ENCODE measurements around the gene IL17A. TPM values are rescaled to one million over a fixed set of nuclear protein-coding genes. Genes with fewer than 3 reads are reported as not detected.

IL17A gene
- not detected for total RNA-seq (2021; ENCODE audit: unreplicated experiment)
- polyA plus RNA-seq (2012; ENCODE audit: insufficient read length) = not detected
- not detected for Bru-seq, nascent RNA
- not detected for BruChase-seq, experiment 1, labeled RNA remaining after a 2-hour chase
- not detected for BruChase-seq, experiment 2, labeled RNA remaining after a 6-hour chase
- long read RNA-seq = 0 reads

DNA sequence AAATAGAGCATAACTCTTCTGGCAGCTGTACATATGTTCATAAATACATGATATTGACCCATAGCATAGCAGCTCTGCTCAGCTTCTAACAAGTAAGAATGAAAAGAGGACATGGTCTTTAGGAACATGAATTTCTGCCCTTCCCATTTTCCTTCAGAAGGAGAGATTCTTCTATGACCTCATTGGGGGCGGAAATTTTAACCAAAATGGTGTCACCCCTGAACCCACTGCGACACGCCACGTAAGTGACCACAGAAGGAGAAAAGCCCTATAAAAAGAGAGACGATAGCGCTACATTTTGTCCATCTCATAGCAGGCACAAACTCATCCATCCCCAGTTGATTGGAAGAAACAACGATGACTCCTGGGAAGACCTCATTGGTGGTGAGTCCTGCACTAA, at the start of gene IL17A:
IL17A (plus strand) TSS at position 301 of the 400 bp plus-strand sequence; CDS start at position 358, 57 bp downstream.
- no TSS peak for BruUV-seq (replicated peaks)
- DNase-seq (ENCODE audit: low read depth, low spot score) (no peak), ATAC-seq (no peak)
- TF ChIP-seq, protein P1, sequence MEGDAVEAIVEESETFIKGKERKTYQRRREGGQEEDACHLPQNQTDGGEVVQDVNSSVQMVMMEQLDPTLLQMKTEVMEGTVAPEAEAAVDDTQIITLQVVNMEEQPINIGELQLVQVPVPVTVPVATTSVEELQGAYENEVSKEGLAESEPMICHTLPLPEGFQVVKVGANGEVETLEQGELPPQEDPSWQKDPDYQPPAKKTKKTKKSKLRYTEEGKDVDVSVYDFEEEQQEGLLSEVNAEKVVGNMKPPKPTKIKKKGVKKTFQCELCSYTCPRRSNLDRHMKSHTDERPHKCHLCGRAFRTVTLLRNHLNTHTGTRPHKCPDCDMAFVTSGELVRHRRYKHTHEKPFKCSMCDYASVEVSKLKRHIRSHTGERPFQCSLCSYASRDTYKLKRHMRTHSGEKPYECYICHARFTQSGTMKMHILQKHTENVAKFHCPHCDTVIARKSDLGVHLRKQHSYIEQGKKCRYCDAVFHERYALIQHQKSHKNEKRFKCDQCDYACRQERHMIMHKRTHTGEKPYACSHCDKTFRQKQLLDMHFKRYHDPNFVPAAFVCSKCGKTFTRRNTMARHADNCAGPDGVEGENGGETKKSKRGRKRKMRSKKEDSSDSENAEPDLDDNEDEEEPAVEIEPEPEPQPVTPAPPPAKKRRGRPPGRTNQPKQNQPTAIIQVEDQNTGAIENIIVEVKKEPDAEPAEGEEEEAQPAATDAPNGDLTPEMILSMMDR (IDR thresholded peaks at IDR 0.05) = no peak
- TF ChIP-seq POLR2AphosphoS5 (IDR thresholded peaks at IDR 0.05; ENCODE audit: low read depth, low read length) (no peak), SIN3A (IDR thresholded peaks at IDR 0.05; ENCODE audit: borderline replicate concordance, insufficient read depth, low read depth, low read length) (no peak), TCF7L2 (IDR thresholded peaks at IDR 0.05; ENCODE audit: low read depth, low read length) (no peak)
- TF ChIP-seq, protein P2, sequence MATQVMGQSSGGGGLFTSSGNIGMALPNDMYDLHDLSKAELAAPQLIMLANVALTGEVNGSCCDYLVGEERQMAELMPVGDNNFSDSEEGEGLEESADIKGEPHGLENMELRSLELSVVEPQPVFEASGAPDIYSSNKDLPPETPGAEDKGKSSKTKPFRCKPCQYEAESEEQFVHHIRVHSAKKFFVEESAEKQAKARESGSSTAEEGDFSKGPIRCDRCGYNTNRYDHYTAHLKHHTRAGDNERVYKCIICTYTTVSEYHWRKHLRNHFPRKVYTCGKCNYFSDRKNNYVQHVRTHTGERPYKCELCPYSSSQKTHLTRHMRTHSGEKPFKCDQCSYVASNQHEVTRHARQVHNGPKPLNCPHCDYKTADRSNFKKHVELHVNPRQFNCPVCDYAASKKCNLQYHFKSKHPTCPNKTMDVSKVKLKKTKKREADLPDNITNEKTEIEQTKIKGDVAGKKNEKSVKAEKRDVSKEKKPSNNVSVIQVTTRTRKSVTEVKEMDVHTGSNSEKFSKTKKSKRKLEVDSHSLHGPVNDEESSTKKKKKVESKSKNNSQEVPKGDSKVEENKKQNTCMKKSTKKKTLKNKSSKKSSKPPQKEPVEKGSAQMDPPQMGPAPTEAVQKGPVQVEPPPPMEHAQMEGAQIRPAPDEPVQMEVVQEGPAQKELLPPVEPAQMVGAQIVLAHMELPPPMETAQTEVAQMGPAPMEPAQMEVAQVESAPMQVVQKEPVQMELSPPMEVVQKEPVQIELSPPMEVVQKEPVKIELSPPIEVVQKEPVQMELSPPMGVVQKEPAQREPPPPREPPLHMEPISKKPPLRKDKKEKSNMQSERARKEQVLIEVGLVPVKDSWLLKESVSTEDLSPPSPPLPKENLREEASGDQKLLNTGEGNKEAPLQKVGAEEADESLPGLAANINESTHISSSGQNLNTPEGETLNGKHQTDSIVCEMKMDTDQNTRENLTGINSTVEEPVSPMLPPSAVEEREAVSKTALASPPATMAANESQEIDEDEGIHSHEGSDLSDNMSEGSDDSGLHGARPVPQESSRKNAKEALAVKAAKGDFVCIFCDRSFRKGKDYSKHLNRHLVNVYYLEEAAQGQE (IDR thresholded peaks at IDR 0.05; ENCODE audit: insufficient read depth in 1 of 2, low read depth in 2 of 2, low read length in 1 of 2) = no peak
- Histone ChIP-seq H3K36me3 (ENCODE audit: control insufficient read depth, insufficient read depth, low read length) (no peaks in the 10 kb centered on the region), H3K9me3 (ENCODE audit: control insufficient read depth, insufficient read depth, low read depth, low read length) (no peaks in the 10 kb centered on the region), H3K27me3 (ENCODE audit: control insufficient read depth, insufficient read depth, low read length) (peaks cover 13% of the 10 kb centered on the region), H3K4me1 (ENCODE audit: control insufficient read depth, insufficient read depth, low read length) (no peaks in the 10 kb centered on the region), H3K27ac (ENCODE audit: low read length) (no peak within 1 kb of the TSS), H3K4me3 (ENCODE audit: low read depth in 2 of 2, low read length in 2 of 2) (no peak within 1 kb of the TSS)
- in situ Hi-C loops (cut with HindIII; ENCODE audit: low pct_unique_long_range_greater_than_20kb, low sequenced_read_pairs) = no loop called here
- intact Hi-C loops (cut with micrococcal nuclease; ENCODE audit: unreplicated experiment) = no loop called here
- POLR2A ChIA-PET = no interaction called here
- CTCF ChIA-PET = no interaction called here

DNA sequence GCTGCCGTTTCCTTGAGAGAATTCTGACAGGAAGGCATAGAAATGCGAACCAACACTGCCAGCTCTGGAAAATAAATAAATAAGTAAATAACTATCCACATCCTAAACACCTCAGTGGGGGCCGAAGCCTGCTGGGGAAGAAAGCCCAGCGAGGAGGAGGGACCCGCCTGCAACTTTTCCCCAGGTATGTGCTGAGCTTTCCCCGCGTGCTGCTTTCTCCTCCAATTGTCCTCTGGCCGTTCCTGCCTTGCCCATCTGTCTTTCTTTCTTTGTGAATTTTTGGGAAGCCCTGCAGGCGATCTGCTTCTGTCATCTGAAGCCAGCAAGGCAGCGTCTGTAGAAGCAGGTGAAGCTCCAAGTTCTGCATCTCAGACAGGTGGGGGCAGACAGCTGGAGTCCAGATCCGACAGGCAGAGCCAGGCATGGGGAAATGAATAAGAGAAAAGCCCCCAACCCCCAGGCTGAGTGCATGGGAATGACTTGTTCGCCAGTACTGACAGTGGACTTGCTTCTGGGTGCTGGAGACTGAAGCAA, 49.2 kb upstream of the IL17A start:
- in situ Hi-C loops (cut with HindIII; ENCODE audit: low pct_unique_long_range_greater_than_20kb, low sequenced_read_pairs) (no loop called here), intact Hi-C loops (cut with micrococcal nuclease; ENCODE audit: unreplicated experiment) (no loop called here)
- no peak for ATAC-seq
- no peak overlapping the region for H3K27ac ChIP-seq (ENCODE audit: low read length)
- no peaks in the 10 kb centered on the region for H3K36me3 ChIP-seq (ENCODE audit: control insufficient read depth, insufficient read depth, low read length)
- H3K27me3 ChIP-seq (ENCODE audit: control insufficient read depth, insufficient read depth, low read length) = peaks cover 18% of the 10 kb centered on the region
- no TSS peak for BruUV-seq (replicated peaks)
- TF ChIP-seq SIN3A (IDR thresholded peaks at IDR 0.05; ENCODE audit: borderline replicate concordance, insufficient read depth, low read depth, low read length) (no peak), TCF7L2 (IDR thresholded peaks at IDR 0.05; ENCODE audit: low read depth, low read length) (no peak), POLR2AphosphoS5 (IDR thresholded peaks at IDR 0.05; ENCODE audit: low read depth, low read length) (no peak)
- TF ChIP-seq, protein P2 (IDR thresholded peaks at IDR 0.05; ENCODE audit: insufficient read depth in 1 of 2, low read depth in 2 of 2, low read length in 1 of 2) = no peak
- TF ChIP-seq, protein P1 (IDR thresholded peaks at IDR 0.05) = no peak
- no peak overlapping the region for H3K4me3 ChIP-seq (ENCODE audit: low read depth in 2 of 2, low read length in 2 of 2)
- ChIA-PET POLR2A (no interaction called here), CTCF (no interaction called here)
- DNase-seq (ENCODE audit: low read depth, low spot score) = no peak
- no peaks in the 10 kb centered on the region for H3K4me1 ChIP-seq (ENCODE audit: control insufficient read depth, insufficient read depth, low read length)
- H3K9me3 ChIP-seq (ENCODE audit: control insufficient read depth, insufficient read depth, low read depth, low read length) = no peaks in the 10 kb centered on the region

All from Panc1 (cell line).